GM12878 (cell line): ENCODE data around the gene HIRA.

ENCODE experiments used
- JUND ChIP-seq: IDR thresholded peaks from 2 replicates; pipeline ENCODE4 v1.6.1; 2012; ENCODE audit warnings: low read depth, mild to moderate bottlenecking, low read length, improper control_type of control experiment, moderate library complexity
- SIN3A ChIP-seq: IDR thresholded peaks from 2 replicates; pipeline ENCODE4 v1.6.1; 2012; ENCODE audit warnings: low read depth, low read length, improper control_type of control experiment
- TF ChIP-seq, protein P1 (sequence below), 3 experiments: IDR thresholded peaks in 2 of 3; conservative IDR thresholded peaks in 1 of 3; 2 replicates each; pipeline ENCODE4 v1.5.1; 2011; ENCODE audit warnings: low read depth in 3 of 3, low read length in 3 of 3, mild to moderate bottlenecking in 3 of 3, control low read depth in 2 of 3, moderate library complexity in 2 of 3, inconsistent platforms in 1 of 3, mixed read lengths in 1 of 3; ENCODE audit not compliant: control insufficient read depth in 2 of 3, insufficient read depth in 1 of 3; ENCODE audit errors: extremely low read depth in 1 of 3
- TF ChIP-seq, protein P2 (sequence below): IDR thresholded peaks from 2 replicates; pipeline ENCODE4 v1.6.1; 2012; ENCODE audit warnings: low read depth, low read length, improper control_type of control experiment

DNA sequence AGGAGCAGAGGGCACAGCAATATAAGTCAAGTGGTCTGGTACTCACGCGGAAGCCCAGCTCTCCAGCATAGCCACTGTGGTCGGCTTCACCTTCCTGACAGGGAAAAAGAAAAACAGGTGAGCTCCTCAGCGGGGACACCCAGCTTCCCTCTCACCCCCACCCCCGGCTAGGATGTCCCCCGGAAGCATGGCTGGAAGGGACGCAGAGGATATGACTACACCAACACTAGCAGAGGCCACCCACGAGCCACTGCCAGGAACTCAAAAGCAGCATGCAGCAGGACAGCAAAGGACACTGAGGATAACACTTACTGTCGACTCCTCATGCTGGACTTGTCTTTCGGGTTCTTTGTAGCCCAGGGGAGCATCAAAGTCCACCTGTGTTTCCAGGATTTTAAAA, 25.0 kb upstream of the HIRA start:
- no peak for TF ChIP-seq JUND
- TF ChIP-seq, protein P1, sequence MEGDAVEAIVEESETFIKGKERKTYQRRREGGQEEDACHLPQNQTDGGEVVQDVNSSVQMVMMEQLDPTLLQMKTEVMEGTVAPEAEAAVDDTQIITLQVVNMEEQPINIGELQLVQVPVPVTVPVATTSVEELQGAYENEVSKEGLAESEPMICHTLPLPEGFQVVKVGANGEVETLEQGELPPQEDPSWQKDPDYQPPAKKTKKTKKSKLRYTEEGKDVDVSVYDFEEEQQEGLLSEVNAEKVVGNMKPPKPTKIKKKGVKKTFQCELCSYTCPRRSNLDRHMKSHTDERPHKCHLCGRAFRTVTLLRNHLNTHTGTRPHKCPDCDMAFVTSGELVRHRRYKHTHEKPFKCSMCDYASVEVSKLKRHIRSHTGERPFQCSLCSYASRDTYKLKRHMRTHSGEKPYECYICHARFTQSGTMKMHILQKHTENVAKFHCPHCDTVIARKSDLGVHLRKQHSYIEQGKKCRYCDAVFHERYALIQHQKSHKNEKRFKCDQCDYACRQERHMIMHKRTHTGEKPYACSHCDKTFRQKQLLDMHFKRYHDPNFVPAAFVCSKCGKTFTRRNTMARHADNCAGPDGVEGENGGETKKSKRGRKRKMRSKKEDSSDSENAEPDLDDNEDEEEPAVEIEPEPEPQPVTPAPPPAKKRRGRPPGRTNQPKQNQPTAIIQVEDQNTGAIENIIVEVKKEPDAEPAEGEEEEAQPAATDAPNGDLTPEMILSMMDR (IDR thresholded peaks at IDR 0.05 in 2 of 3, conservative IDR thresholded peaks at IDR 0.05 in 1 of 3; ENCODE audit: control insufficient read depth in 2 of 3, extremely low read depth in 1 of 3, insufficient read depth in 1 of 3, low read depth in 3 of 3, low read length in 3 of 3) = no peak
- TF ChIP-seq, protein P2, sequence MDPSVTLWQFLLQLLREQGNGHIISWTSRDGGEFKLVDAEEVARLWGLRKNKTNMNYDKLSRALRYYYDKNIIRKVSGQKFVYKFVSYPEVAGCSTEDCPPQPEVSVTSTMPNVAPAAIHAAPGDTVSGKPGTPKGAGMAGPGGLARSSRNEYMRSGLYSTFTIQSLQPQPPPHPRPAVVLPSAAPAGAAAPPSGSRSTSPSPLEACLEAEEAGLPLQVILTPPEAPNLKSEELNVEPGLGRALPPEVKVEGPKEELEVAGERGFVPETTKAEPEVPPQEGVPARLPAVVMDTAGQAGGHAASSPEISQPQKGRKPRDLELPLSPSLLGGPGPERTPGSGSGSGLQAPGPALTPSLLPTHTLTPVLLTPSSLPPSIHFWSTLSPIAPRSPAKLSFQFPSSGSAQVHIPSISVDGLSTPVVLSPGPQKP = no peak
- TF ChIP-seq SIN3A = no peak
